Measurements from ENCODE around the gene TEX35.

DNA sequence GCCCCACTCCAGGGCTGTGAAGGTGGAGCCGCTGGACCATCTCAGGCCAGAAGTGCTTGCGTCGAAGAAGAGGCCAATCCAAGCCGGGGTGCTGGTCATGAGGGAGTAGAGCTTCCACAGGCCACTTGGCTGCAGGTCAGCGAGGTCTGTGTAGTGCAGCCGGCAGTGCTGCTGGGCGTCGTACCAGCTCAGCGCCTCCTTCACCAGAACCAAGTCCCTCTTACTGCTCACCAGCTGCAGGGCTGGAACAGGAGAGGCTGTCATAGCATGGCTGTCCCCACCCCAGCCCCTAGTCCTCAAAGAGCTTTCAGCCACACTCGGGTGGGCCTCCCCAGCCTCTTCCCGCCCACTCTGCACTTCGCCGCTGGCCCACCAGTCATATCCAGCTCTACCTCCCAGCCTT, 18.3 kb upstream of the TEX35 start:
- TF ChIP-seq, protein P1, sequence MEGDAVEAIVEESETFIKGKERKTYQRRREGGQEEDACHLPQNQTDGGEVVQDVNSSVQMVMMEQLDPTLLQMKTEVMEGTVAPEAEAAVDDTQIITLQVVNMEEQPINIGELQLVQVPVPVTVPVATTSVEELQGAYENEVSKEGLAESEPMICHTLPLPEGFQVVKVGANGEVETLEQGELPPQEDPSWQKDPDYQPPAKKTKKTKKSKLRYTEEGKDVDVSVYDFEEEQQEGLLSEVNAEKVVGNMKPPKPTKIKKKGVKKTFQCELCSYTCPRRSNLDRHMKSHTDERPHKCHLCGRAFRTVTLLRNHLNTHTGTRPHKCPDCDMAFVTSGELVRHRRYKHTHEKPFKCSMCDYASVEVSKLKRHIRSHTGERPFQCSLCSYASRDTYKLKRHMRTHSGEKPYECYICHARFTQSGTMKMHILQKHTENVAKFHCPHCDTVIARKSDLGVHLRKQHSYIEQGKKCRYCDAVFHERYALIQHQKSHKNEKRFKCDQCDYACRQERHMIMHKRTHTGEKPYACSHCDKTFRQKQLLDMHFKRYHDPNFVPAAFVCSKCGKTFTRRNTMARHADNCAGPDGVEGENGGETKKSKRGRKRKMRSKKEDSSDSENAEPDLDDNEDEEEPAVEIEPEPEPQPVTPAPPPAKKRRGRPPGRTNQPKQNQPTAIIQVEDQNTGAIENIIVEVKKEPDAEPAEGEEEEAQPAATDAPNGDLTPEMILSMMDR (conservative IDR thresholded peaks at IDR 0.05): no peak
- TF ChIP-seq EZH2 (IDR thresholded peaks at IDR 0.05; ENCODE audit: low read depth): no peak
